Measurements from ENCODE around the gene CYSRT1.

The CYSRT1 gene

GRCh38 chr9:137221506-137222111, 3.4 kb upstream of the CYSRT1 start:
- DNase-seq (ENCODE audit: low spot score): no peak
- CTCF ChIA-PET: interaction anchor here (2.1 kb wide), 1 partner anchor 15 kb away, joined by 16 read pairs; no protein-coding TSS in a partner anchor
- TF ChIP-seq CTCF (conservative IDR thresholded peaks at IDR 0.05; ENCODE audit: low read depth): no peak
- POLR2A ChIA-PET (ENCODE audit: low non-redundant PET): interaction anchor here (0.6 to 0.7 kb wide), 3 partner anchors 21 to 193 kb away, joined by 3 to 5 read pairs (median 3); partner anchors contain the start of gene SSNA1
- H3K27ac ChIP-seq: peak overlapping the region; percentile 95

- POLR2A ChIA-PET (ENCODE audit: low non-redundant PET): interaction anchor here (0.5 to 1.5 kb wide), 7 partner anchors 15 to 152 kb away, joined by 3 to 7 read pairs (median 3); partner anchors contain the start of gene SSNA1
- peak within 1 kb of the TSS; percentile 95 for H3K27ac ChIP-seq
- CTCF ChIA-PET: interaction anchor here (0.6 to 2.1 kb wide), 4 partner anchors 14 to 93 kb away, joined by 3 to 16 read pairs (median 4); partner anchors contain the start of genes NDOR1, SSNA1 and TMEM203
- no peak for TF ChIP-seq CTCF (conservative IDR thresholded peaks at IDR 0.05; ENCODE audit: low read depth)
- DNase-seq (ENCODE audit: low spot score): no peak
Observed at GRCh38 chr9:137222190-137223077, 2.5 kb upstream of the CYSRT1 start, which contains the start of gene RNF208. Gene RNF208 (minus strand): TSS chr9:137222240. CDS start chr9:137221212, 1,028 bp downstream.

DNA sequence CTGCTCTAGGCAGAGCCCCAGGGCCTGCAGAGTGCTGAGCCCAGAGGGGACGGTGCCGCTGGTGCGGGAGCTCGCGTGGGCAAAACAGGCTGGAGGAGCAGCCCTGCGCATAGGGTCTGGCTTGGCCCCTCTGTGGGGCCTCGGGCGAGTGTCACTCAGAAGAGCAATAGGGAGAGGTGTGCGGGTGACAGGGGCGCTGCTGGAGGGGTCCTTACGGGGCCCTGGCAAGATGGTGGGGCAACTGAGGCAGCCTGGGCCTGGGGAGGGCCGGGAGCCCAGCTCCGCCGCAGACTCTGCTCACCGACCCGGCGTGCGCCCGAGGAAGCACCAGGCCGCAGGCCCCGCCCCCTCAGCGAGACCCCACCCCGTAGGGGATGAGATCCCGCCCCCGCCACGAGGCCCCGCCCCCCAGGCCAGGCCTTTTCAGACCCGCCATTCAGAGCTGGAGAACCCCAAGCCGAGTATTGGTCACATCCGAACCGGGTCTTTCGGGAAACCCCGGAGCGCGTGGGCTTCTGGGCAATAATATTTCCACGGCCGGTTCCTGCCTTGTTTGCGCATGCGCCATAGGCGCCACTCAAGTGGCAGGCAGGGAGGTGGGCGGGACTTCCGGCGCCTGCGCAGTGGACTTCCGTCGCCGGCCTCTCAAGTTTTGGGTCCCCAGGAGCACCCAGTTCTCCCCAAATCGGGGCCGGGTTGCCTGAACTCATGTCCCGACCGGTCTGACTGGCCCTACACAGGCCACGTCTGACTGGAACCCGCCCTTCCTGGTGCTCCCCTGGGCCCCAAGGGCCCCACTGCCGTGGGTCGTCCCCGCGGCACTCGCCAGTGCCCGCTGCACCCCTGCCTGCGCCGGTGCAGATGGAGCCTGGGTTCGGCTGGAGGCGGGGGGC, 1.6 kb upstream of the CYSRT1 start:
- peak; percentile 99 for DNase-seq (ENCODE audit: low spot score)
- CTCF ChIA-PET: interaction anchor here (0.5 to 2.1 kb wide), 7 partner anchors 9 to 94 kb away, joined by 3 to 16 read pairs (median 4); partner anchors contain the start of genes NDOR1, SSNA1 and TMEM203
- peak overlapping the region; percentile 95 for H3K27ac ChIP-seq
- TF ChIP-seq CTCF (conservative IDR thresholded peaks at IDR 0.05; ENCODE audit: low read depth): no peak
- POLR2A ChIA-PET (ENCODE audit: low non-redundant PET): interaction anchor here (0.6 to 1.5 kb wide), 8 partner anchors 14 to 223 kb away, joined by 3 to 7 read pairs (median 4); no protein-coding TSS in a partner anchor

GRCh38 chr9:137225699-137226331, 841 bp downstream of the CYSRT1 start:
- ChIA-PET POLR2A (ENCODE audit: low non-redundant PET) (interaction anchor here (1.0 to 2.3 kb wide), 5 partner anchors 9 to 96 kb away, joined by 3 to 16 read pairs (median 4); partner anchors contain the start of genes ANAPC2 and SSNA1), CTCF (interaction anchor here (0.6 to 3.3 kb wide), 12 partner anchors 9 to 458 kb away, joined by 3 to 37 read pairs (median 8); partner anchors contain the start of genes ANAPC2, SSNA1 and TPRN)
- DNase-seq (ENCODE audit: low spot score): no peak

More at GRCh38 chr9:137225699-137226331, 841 bp downstream of the CYSRT1 start:
- H3K27ac ChIP-seq: peak overlapping the region; percentile 95
- no peak for TF ChIP-seq CTCF (conservative IDR thresholded peaks at IDR 0.05; ENCODE audit: low read depth)

Measured in RWPE1 (cell line).